Smooth muscle cell (in vitro differentiated cells): Measurements from ENCODE around the gene MIEN1. TPM values are rescaled to one million over a fixed set of nuclear protein-coding genes. Genes with fewer than 3 reads are reported as not detected.

ENCODE experiments used
- DNase-seq: peaks from one replicate; lab custom pipeline; 2025; ENCODE audit not compliant: unreplicated experiment; lab: John Stamatoyannopoulos, UW
- H2AFZ ChIP-seq: fragments of 200-600 bp; sonication (generic); 2 replicates; pipeline ENCODE4 v1.6.0; 2016; ENCODE audit warnings: antibody characterized with exemption, low read depth, mild to moderate bottlenecking
- H3F3A ChIP-seq: fragments of 200-600 bp; sonication (generic); 2 replicates; pipeline ENCODE4 v1.6.0; 2017; ENCODE audit warnings: antibody characterized with exemption, low read depth
- H3K27ac ChIP-seq: fragments of 200-600 bp; sonication (generic); 2 replicates; pipeline ENCODE4 v1.5.1; 2016; ENCODE audit warnings: low read depth, mild to moderate bottlenecking
- H3K27me3 ChIP-seq: fragments of 200-600 bp; sonication (generic); 2 replicates; pipeline ENCODE4 v1.6.1; 2016; ENCODE audit warnings: low read depth, mild to moderate bottlenecking
- H3K36me3 ChIP-seq: fragments of 200-600 bp; sonication (generic); 2 replicates; pipeline ENCODE4 v1.5.1; 2016; ENCODE audit warnings: low read depth
- H3K4me1 ChIP-seq: fragments of 200-600 bp; sonication (generic); 2 replicates; pipeline ENCODE4 v1.5.1; 2016; ENCODE audit warnings: low read depth
- H3K4me2 ChIP-seq: fragments of 200-600 bp; sonication (generic); 2 replicates; pipeline ENCODE4 v1.6.0; 2016; ENCODE audit warnings: mild to moderate bottlenecking
- H3K4me3 ChIP-seq: fragments of 200-600 bp; sonication (generic); 2 replicates; pipeline ENCODE4 v1.5.1; 2016; ENCODE audit warnings: mild to moderate bottlenecking
- H3K79me2 ChIP-seq: fragments of 200-600 bp; sonication (generic); 2 replicates; pipeline ENCODE4 v1.6.0; 2016; ENCODE audit warnings: low read depth, mild to moderate bottlenecking
- H3K9ac ChIP-seq: fragments of 200-600 bp; sonication (generic); 2 replicates; pipeline ENCODE4 v1.6.0; 2016; ENCODE audit warnings: low read depth
- H3K9me3 ChIP-seq: fragments of 200-600 bp; sonication (generic); replicated peaks from 2 replicates; pipeline ENCODE4 v1.5.1; 2016; ENCODE audit warnings: low read depth
- H4K20me1 ChIP-seq: fragments of 200-600 bp; sonication (generic); 2 replicates; pipeline ENCODE4 v1.6.0; 2016; ENCODE audit warnings: low read depth
- CTCF ChIP-seq: fragments of 200-600 bp; sonication (generic); IDR thresholded peaks from 2 replicates; pipeline ENCODE4 v1.5.1; 2017; ENCODE audit warnings: borderline replicate concordance, mild to moderate bottlenecking, antibody characterized with exemption; ENCODE audit not compliant: insufficient read depth, poor library complexity, severe bottlenecking
- WGBS: methylation state at CpG from one replicate; pipeline ENCODE4 v1.1.7; 2016; ENCODE audit warnings: low lambda C conversion rate; 5-methylcytosine and 5-hydroxymethylcytosine counted together
- polyA plus RNA-seq: library from polyadenylated mRNA; unstranded; fragments of >200 nt; fragmentation: Nextera tagmentation; extraction: Ambion mirVana; gene quantifications from 2 replicates; pipeline ENCODE4 v1.2.1, GENCODE V29; 2016
- total RNA-seq: library from RNA; depleted of rRNA; stranded (reverse); fragments of >200 nt; gene quantifications from 2 replicates; pipeline ENCODE4 v1.2.3, GENCODE V29; 2014

The MIEN1 gene
- total and polyA plus RNA-seq, 2 experiments from 2014 or later, result 55.8 to 70.7 TPM

- Histone ChIP-seq H3K9me3 (no peaks in the 10 kb centered on the region), H3K4me3 (no peak overlapping the region), H3K27me3 (peaks cover 48% of the 10 kb centered on the region), H3K9ac (no peak overlapping the region), H3K79me2 (no peaks in the 10 kb centered on the region), H4K20me1 (no peaks in the 10 kb centered on the region), H3K27ac (no peak overlapping the region), H3K36me3 (no peaks in the 10 kb centered on the region), H3K4me1 (peaks cover 16% of the 10 kb centered on the region), H3K4me2 (no peak overlapping the region), H2AFZ (no peak overlapping the region), H3F3A (no peaks in the 10 kb centered on the region)
- TF ChIP-seq CTCF, result no peak
- no peak for DNase-seq
- WGBS, result 60% methylated on average over 2 of the region's 2 CpGs
These were observed 5.5 kb upstream of the MIEN1 start for GRCh38 chr17:39735882-39736281.

GRCh38 chr17:39732586-39732985 lies 2.3 kb upstream of the MIEN1 start:
- no peak for TF ChIP-seq CTCF
- Histone ChIP-seq H3K4me3 (no peak overlapping the region), H3K27ac (no peak overlapping the region), H3K27me3 (peaks cover 18% of the 10 kb centered on the region), H3K79me2 (no peaks in the 10 kb centered on the region), H3K36me3 (no peaks in the 10 kb centered on the region), H3K4me2 (no peak overlapping the region), H3F3A (peaks cover 8% of the 10 kb centered on the region), H2AFZ (no peak overlapping the region), H3K4me1 (no peaks in the 10 kb centered on the region), H3K9ac (no peak overlapping the region), H3K9me3 (no peaks in the 10 kb centered on the region), H4K20me1 (no peaks in the 10 kb centered on the region)
- 97% methylated on average over 3 of the region's 3 CpGs for WGBS
- DNase-seq, result no peak

GRCh38 chr17:39729280-39729851 lies 966 bp downstream of the MIEN1 start:
- Histone ChIP-seq H3K4me3 (peak overlapping the region; percentile 68), H3K27ac (no peak overlapping the region), H3K27me3 (no peaks in the 10 kb centered on the region), H3K36me3 (no peaks in the 10 kb centered on the region), H2AFZ (no peak overlapping the region), H3K4me2 (peak overlapping the region; percentile 92), H3K4me1 (no peaks in the 10 kb centered on the region), H3K9ac (no peak overlapping the region), H3K79me2 (no peaks in the 10 kb centered on the region), H3K9me3 (no peaks in the 10 kb centered on the region), H4K20me1 (no peaks in the 10 kb centered on the region), H3F3A (peaks cover 8% of the 10 kb centered on the region)
- no peak for TF ChIP-seq CTCF
- no peak for DNase-seq
- 87% methylated on average over 6 of the region's 6 CpGs for WGBS

GRCh38 chr17:39727556-39727955 lies 2.8 kb downstream of the MIEN1 start:
- no peak for TF ChIP-seq CTCF
- peaks cover 8% of the 10 kb centered on the region for H3F3A ChIP-seq

More at GRCh38 chr17:39727556-39727955, 2.8 kb downstream of the MIEN1 start:
- DNase-seq, result no peak
- no peak overlapping the region for H2AFZ ChIP-seq
- no peak overlapping the region for H3K4me3 ChIP-seq
- H3K27me3 ChIP-seq, result no peaks in the 10 kb centered on the region
- no peaks in the 10 kb centered on the region for H3K79me2 ChIP-seq
- WGBS, result 94% methylated on average over 10 of the region's 10 CpGs
- H3K27ac ChIP-seq, result no peak overlapping the region
- no peaks in the 10 kb centered on the region for H3K36me3 ChIP-seq
- no peak overlapping the region for H3K4me2 ChIP-seq
- no peak overlapping the region for H3K9ac ChIP-seq
- H3K4me1 ChIP-seq, result no peaks in the 10 kb centered on the region
- no peaks in the 10 kb centered on the region for H4K20me1 ChIP-seq
- H3K9me3 ChIP-seq, result no peaks in the 10 kb centered on the region
